Left lung (tissue), 10 donors: ENCODE results near the gene ATG5. TPM values are rescaled to one million over a fixed set of nuclear protein-coding genes. Genes with fewer than 3 reads are reported as not detected.

ENCODE experiments used
- ATAC-seq: fragments of 200-7000 bp; cut with Tn5 transposase; one replicate; pipeline ENCODE4 v1.9.1; 2020; ENCODE audit warnings: moderate library complexity
- DNase-seq, 4 donors: peaks; one replicate each; pipeline ENCODE4 v3.0.0-alpha.2; 2013 to 2020
- H3K27ac ChIP-seq, 2 donors: fragments of 200-600 bp; sonication (generic) in 1 of 2; one replicate each; pipeline versions ENCODE4 v1.5.0 to v1.8.0; 2020 to 2021
- H3K27me3 ChIP-seq, 2 donors: fragments of 200-600 bp; sonication (generic) in 1 of 2; one replicate each; pipeline versions ENCODE4 v1.5.0 to v1.8.0; 2020 to 2021
- H3K36me3 ChIP-seq, 2 donors: fragments of 200-600 bp; sonication (generic) in 1 of 2; one replicate each; pipeline versions ENCODE4 v1.5.0 to v1.8.0; 2020 to 2021
- H3K4me1 ChIP-seq, 2 donors: fragments of 200-600 bp; one replicate each; pipeline ENCODE4 v1.8.0; 2021
- H3K4me3 ChIP-seq, 2 donors: fragments of 200-600 bp; sonication (generic) in 1 of 2; one replicate each; pipeline versions ENCODE4 v1.5.0 to v1.8.0; 2020 to 2021; ENCODE audit warnings: mild to moderate bottlenecking in 1 of 2
- H3K9me3 ChIP-seq, 2 donors: fragments of 200-600 bp; sonication (generic) in 1 of 2; one replicate each; pipeline versions ENCODE4 v1.5.0 to v1.8.0; 2020 to 2021
- CTCF ChIP-seq, 2 donors: fragments of 200-600 bp; sonication (generic) in 1 of 2; IDR thresholded peaks; one replicate each; pipeline versions ENCODE4 v1.5.0 to v1.8.0; 2021; ENCODE audit warnings: antibody characterized with exemption in 2 of 2
- intact Hi-C, 2 donors: fragments of 100-400 bp; cut with DNase I; formaldehyde crosslinking; loops; one replicate each; pipeline versions ENCODE4 v1.11.2 to v1.14.2; 2022
- polyA plus RNA-seq, 6 donors: library from polyadenylated mRNA; unstranded; fragments of 120-200 nt; gene quantifications; one replicate each; pipeline ENCODE4 v1.2.1, GENCODE V29; 2013; ENCODE audit not compliant: insufficient read length in 6 of 6
- total RNA-seq, 2 donors: library from RNA; stranded (reverse); fragmentation: NEBNext Ultra II Directional; extraction: Animal tissue kit (Norgen Biotek cat#: 25700); gene quantifications; one replicate each; pipeline ENCODE4 v1.2.1, GENCODE V29; 2021
- donor health status: DM: no; HTN: yes; CAD: no.
- donor health status: DM: no; HTN: no; CAD: no.

The ATG5 gene
- total and polyA plus RNA-seq, 8 donors = 30.9 to 42.1 (median 37.4) TPM

- no peak for TF ChIP-seq CTCF (IDR thresholded peaks at IDR 0.05)
- no peaks in the 10 kb centered on the region for H3K36me3 ChIP-seq
- H3K27me3 ChIP-seq = peaks cover 39 to 90% of the 10 kb centered on the region in 2 donors
- ATAC-seq (no peak), DNase-seq (no peak)
- H3K27ac ChIP-seq = no peak overlapping the region
- H3K4me3 ChIP-seq = peak overlapping the region; percentile 42 to 43
- H3K4me1 ChIP-seq = peaks cover 4 to 18% of the 10 kb centered on the region in 2 donors
- H3K9me3 ChIP-seq = no peaks in the 10 kb centered on the region
- intact Hi-C loops = no loop called here
Measured at GRCh38 chr6:106359959-106360409, 34.4 kb upstream of the ATG5 start.

GRCh38 chr6:106356378-106356777 lies 30.8 kb upstream of the ATG5 start:
- TF ChIP-seq CTCF (IDR thresholded peaks at IDR 0.05) = no peak
- H3K4me3 ChIP-seq = no peak overlapping the region
- peaks cover 4 to 18% of the 10 kb centered on the region in 2 donors for H3K4me1 ChIP-seq
- H3K27ac ChIP-seq = no peak overlapping the region
- no peak for ATAC-seq
- no peaks in the 10 kb centered on the region for H3K36me3 ChIP-seq
- H3K27me3 ChIP-seq = peaks cover 37 to 72% of the 10 kb centered on the region in 2 donors
- intact Hi-C loops = no loop called here
- no peak for DNase-seq
- H3K9me3 ChIP-seq = no peaks in the 10 kb centered on the region

- ATAC-seq = no peak
- Histone ChIP-seq H3K9me3 (no peaks in the 10 kb centered on the region), H3K4me3 (no peak overlapping the region), H3K36me3 (no peaks in the 10 kb centered on the region), H3K27ac (no peak overlapping the region), H3K4me1 (no peaks in the 10 kb centered on the region), H3K27me3 (no peaks in the 10 kb centered on the region)
- no peak for DNase-seq
- TF ChIP-seq CTCF (IDR thresholded peaks at IDR 0.05) = no peak
- intact Hi-C loops = no loop called here
Measured at GRCh38 chr6:106347219-106347618, 21.7 kb upstream of the ATG5 start.

- ATAC-seq = peak; percentile 96
- Histone ChIP-seq H3K36me3 (no peaks in the 10 kb centered on the region), H3K4me3 (no peak overlapping the region), H3K27ac (no peak overlapping the region), H3K9me3 (no peaks in the 10 kb centered on the region), H3K4me1 (no peaks in the 10 kb centered on the region), H3K27me3 (peaks cover 0 to 5% of the 10 kb centered on the region in 2 donors)
- peak in 1 of 4 donors; percentile 39 for DNase-seq
- TF ChIP-seq CTCF (IDR thresholded peaks at IDR 0.05) = peak; percentile 66 to 79
- intact Hi-C loops = loop anchor here in 1 of 2 donors (10.0 kb wide), 1 partner anchor 225 kb away; no protein-coding TSS in a partner anchor
Measured at GRCh38 chr6:106339334-106340029, 13.9 kb upstream of the ATG5 start.

- intact Hi-C loops = loop anchor here in 1 of 2 donors (10.0 kb wide), 1 partner anchor 230 kb away; no protein-coding TSS in a partner anchor
- H3K4me3 ChIP-seq = no peak overlapping the region
- H3K4me1 ChIP-seq = no peaks in the 10 kb centered on the region
- H3K27ac ChIP-seq = no peak overlapping the region
- peak; percentile 92 for ATAC-seq
- peaks cover 0 to 13% of the 10 kb centered on the region in 2 donors for H3K27me3 ChIP-seq
- TF ChIP-seq CTCF (IDR thresholded peaks at IDR 0.05) = peak; percentile 35 to 45
- DNase-seq = peak; percentile 18 to 58 (median 41)
- H3K9me3 ChIP-seq = no peaks in the 10 kb centered on the region
- no peaks in the 10 kb centered on the region for H3K36me3 ChIP-seq
Measured at GRCh38 chr6:106334646-106335448, 9.3 kb upstream of the ATG5 start.
